ENCODE measurements around the gene TFDP2.

Gene TFDP2

GRCh38 chr3:141960731-141961130 is 188.6 kb downstream of the TFDP2 start:
- no peak for DNase-seq (ENCODE audit: low spot score)

- DNase-seq (ENCODE audit: low spot score) = no peak
These were observed 189.5 kb downstream of the TFDP2 start for GRCh38 chr3:141959589-141960554.

- no peak for DNase-seq (ENCODE audit: low spot score)
These were observed 194.2 kb downstream of the TFDP2 start for GRCh38 chr3:141955175-141955574.

- DNase-seq (ENCODE audit: low spot score) = no peak
These were observed 196.7 kb downstream of the TFDP2 start for GRCh38 chr3:141952611-141953010.

GRCh38 chr3:141950572-141951493 is 198.5 kb downstream of the TFDP2 start:
- no peak for DNase-seq (ENCODE audit: low spot score)

GRCh38 chr3:141949972-141950371 is 199.4 kb downstream of the TFDP2 start:
- no peak for DNase-seq (ENCODE audit: low spot score)

- DNase-seq (ENCODE audit: low spot score) = no peak
These were observed 199.9 kb downstream of the TFDP2 start for GRCh38 chr3:141949399-141949798.

- DNase-seq (ENCODE audit: low spot score) = no peak
These were observed 203.4 kb downstream of the TFDP2 start for GRCh38 chr3:141945726-141946485.

- DNase-seq (ENCODE audit: low spot score) = no peak
These were observed 207.3 kb downstream of the TFDP2 start for GRCh38 chr3:141942006-141942405.

- no peak for DNase-seq (ENCODE audit: low spot score)
These were observed 208.3 kb downstream of the TFDP2 start for GRCh38 chr3:141941093-141941492.

GRCh38 chr3:141940194-141940776 is 209.1 kb downstream of the TFDP2 start:
- no peak for DNase-seq (ENCODE audit: low spot score)

GRCh38 chr3:141939759-141940158 is 209.6 kb downstream of the TFDP2 start:
- DNase-seq (ENCODE audit: low spot score) = no peak

- DNase-seq (ENCODE audit: low spot score) = no peak
These were observed 211.3 kb downstream of the TFDP2 start for GRCh38 chr3:141938011-141938500.

GRCh38 chr3:141934354-141934753 is 215.0 kb downstream of the TFDP2 start:
- no peak for DNase-seq (ENCODE audit: low spot score)

- DNase-seq (ENCODE audit: low spot score) = no peak
These were observed 215.7 kb downstream of the TFDP2 start for GRCh38 chr3:141933421-141934300.

- peak; percentile 26 for DNase-seq (ENCODE audit: low spot score)
These were observed 218.5 kb downstream of the TFDP2 start for GRCh38 chr3:141930801-141931200.

- DNase-seq (ENCODE audit: low spot score) = peak; percentile 26
These were observed 219.9 kb downstream of the TFDP2 start for GRCh38 chr3:141929341-141929995.

GRCh38 chr3:141928631-141929270 is 220.6 kb downstream of the TFDP2 start:
- peak; percentile 27 for DNase-seq (ENCODE audit: low spot score)

- DNase-seq (ENCODE audit: low spot score) = peak; percentile 20
These were observed 222.4 kb downstream of the TFDP2 start for GRCh38 chr3:141926929-141927328.
